HG03354 (cell line): Measurements from ENCODE around the gene MRPL32.

Experiments
- ATAC-seq: cut with Tn5 transposase; IDR thresholded peaks from one replicate; pipeline ENCODE4 v1.9.1; 2021; ENCODE audit warnings: mild to moderate bottlenecking; ENCODE audit not compliant: unreplicated experiment, poor library complexity, severe bottlenecking

The MRPL32 gene

GRCh38 chr7:42924223-42924838 lies 7.8 kb upstream of the MRPL32 start:
- ATAC-seq, result no peak

- ATAC-seq, result no peak
Measured at GRCh38 chr7:42925630-42926029, 6.5 kb upstream of the MRPL32 start.

DNA sequence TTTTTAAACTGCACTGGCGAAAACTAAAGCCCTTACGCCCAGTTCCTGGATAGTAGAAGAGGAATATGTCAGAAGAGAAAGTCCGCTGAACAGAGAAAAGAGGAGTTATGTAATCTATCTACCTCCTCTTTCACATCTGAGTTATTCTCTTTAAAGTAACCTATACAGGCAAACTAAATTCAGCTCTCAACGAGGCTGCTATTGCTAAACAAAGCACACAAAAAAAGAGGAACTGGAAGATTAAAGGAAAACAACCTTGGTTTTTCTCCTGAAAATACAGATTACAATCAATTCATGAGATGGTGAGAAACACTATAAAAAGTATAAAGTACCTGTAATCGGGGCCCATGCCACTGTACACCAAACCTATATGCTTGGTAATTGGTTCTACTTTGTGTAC lies 6.0 kb upstream of the MRPL32 start:
- no peak for ATAC-seq

GRCh38 chr7:42928754-42929153 lies 3.4 kb upstream of the MRPL32 start:
- no peak for ATAC-seq

DNA sequence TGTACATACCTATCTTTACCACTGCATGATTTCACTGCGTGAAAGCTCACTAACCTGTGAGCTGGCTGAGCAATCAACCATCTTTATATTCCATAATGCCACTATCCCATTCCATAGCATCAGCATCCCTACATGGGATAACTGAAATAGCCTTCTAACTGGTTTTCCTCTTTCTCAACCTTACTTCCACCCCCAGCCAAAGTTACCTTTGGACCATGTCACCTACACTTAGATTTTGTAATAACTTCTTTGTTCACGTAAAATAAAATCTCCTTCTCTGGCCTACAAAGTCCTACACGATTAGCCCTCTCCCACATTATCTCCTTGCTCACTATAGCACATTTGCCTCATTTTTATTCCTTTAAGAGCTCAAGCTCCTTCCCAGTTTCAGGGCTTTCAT lies 2.7 kb upstream of the MRPL32 start:
- ATAC-seq, result no peak

GRCh38 chr7:42930889-42931288 lies 1.3 kb upstream of the MRPL32 start:
- ATAC-seq, result no peak

GRCh38 chr7:42931447-42931833 lies 736 bp upstream of the MRPL32 start:
- no peak for ATAC-seq

DNA sequence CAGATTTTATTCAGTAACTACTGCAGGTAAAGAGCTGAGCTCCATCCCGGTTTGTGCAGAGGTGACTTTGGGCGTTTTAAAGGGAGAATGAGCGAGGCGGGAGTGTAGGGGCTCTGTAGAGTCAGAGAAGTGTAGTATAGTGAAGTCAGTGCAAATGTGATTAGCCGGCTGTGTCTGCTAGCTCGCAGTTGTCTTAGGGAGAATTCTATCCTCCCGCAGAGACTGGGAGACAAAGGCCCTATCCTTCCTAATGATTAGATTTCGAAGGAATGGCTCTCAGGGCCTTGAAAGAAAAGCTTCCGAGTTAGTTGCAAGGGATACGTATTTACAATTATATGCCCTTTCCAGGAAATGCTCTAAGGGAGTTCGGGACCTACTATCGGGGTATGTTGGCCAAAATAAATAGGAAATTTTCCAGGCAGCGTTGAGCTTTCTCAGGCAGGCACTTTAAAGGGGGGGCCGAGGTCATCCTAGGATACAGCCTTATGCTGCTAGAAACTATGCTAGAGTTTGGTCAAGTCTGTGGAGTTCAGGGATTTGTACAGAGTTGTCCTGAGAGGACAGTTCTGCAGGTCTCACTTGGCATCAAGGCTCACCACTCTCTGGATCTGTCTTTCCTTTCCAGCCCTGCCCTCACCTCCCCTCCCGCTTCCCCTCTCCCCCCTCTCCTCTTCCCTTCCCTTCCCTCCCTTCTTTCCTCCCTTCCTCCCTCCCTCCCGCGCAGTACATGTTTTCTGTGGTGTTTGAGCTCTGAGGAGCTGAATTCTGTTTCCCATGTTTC lies 825 bp downstream of the MRPL32 start:
- ATAC-seq, result no peak

DNA sequence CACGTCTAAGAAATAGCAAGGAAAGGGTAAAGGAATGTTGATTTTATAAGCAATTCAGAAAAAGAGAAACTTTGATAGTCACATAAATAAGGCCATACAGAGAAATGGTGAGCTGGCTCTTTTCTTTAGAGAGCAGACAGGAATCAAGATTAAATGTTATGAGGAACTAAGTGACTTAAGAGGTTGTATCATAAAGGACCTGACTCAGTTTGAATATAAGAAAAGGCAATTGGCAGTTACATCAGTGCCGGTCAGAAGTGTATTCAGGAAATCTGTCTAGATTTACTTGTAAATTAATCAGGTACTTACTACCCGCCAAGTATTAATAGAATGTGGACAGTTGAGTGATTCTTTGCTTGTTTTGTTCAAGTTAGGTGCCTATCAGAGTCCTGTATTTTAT lies 2.1 kb downstream of the MRPL32 start:
- no peak for ATAC-seq

DNA sequence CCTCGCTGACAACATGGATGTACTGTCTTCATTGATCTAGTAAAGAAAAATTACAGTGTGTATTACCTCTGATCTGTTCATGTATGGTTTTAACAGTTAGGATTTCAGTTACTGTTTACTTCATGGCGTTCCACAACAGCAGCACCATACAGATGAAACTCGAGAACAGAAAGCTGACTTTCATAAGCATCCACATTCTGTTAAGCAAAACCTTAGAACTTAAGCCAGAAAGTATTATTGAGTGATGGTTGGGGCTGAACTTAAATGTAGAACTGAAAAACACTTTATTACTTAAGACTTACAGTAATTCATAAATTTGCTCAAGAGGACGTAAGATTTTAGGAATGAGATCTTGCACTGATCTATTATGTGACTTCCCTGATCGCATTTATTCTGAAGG lies 3.7 kb downstream of the MRPL32 start:
- ATAC-seq, result no peak

DNA sequence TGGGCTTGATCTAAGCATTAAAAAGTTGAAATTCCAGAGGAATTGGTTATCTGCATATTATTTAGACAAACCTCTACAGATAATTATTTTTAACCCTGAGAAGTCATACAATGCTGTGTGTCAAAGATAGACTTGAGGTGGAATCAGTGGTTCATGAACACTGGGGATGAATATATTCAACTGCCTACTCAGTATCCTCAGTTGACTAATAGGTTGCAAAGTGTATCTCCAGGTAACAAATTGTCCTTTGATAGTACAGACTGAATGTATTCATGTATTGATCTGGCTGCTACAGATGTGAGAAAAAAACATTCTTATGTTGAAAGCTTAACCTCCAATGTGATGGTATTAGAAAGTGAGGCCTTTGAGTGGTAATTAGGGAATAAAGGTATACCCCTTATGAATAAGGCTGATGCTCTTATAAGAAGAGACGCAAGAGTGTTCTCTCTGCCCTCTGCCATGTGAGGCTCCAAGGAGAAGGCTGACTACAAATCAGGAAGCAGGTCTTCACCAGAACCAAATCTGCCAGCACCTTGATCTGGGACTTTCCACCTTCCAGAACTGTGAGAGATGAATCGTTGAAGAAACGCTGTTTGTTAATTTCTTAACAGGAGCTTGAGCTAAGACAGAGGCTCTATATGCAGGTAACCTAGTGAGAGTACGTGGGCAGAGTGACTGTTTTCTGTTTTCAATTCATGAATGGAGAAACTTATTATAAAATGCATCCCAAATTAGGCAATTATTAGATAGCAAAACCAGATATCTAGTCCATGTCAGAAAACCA lies 7.5 kb downstream of the MRPL32 start:
- no peak for ATAC-seq

- peak; percentile 64 for ATAC-seq
Measured at GRCh38 chr7:42940985-42941847, 9.0 kb downstream of the MRPL32 start.

DNA sequence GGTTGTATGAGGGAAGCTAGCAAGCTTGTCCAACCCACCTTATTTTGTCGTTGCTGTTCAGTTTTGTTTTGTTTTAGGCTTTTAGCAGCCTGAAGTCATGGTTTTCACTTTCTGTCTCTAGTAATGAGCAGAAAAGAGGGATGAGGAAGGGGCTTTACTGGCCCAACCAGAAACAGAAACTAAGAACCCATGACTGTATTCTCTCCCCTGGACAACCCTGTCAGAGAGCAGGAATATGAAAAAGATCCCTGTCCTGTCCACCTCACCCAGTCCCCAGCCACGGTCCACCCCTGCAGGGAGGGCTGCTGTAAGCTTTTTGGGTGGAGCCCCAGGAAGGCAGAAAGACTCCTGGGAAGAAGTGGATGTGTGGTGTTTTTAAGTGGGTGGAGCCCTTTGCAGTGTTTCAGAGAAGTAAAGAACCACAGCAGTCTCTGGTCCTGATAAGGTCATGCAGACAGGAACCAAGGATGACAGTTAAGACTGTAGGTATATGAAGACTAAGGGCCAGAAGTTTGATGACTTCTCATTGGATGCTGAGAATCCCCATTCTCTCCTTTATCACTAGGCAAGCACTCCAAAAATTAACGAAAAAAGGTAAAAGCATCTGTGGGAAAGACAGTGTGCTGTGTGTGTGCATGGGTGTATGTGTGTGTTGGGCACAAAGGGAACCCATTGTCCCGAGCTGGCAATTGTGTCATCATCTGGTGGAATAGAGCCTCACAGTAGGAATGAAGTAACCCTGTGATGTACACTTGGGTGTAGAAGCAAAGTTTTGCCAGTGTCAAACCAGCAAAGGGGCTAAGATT lies 13.8 kb downstream of the MRPL32 start:
- peak; percentile 58 for ATAC-seq

DNA sequence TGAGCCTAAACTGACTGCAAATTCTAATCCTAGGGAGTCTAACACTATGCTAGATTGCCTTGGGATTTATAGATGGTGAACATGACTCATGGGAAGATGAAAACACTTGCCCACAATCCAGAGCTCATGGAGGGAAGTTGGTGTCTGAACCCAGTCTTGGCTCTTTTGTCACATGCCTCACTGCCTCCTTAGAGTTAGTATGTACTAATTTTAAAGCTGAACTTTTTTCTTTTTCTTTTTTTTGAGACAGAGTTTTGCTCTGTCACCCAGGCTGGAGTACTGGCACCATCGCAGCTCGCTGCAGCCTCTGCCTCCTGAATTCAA lies 14.4 kb downstream of the MRPL32 start:
- no peak for ATAC-seq

DNA sequence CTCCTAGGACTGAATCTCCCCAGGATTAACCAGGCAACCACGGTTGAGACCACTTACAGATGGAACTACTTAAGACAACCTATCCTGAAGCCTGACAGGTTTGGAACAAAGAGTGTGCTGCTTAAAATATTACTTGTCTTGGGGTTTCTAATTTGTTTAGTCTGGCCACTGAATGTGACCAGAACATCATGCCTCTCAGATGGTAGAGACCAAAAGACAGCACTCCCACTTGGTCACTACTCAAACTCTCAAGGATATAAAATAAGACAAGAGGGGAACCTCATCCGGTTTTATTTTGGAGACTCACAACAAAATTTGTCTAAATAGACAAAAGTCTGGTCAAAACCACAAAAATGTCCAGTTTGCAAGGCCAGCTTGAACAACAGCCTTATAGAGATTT lies 15.3 kb downstream of the MRPL32 start:
- ATAC-seq, result no peak

GRCh38 chr7:42950417-42950816 lies 18.2 kb downstream of the MRPL32 start:
- ATAC-seq, result no peak

DNA sequence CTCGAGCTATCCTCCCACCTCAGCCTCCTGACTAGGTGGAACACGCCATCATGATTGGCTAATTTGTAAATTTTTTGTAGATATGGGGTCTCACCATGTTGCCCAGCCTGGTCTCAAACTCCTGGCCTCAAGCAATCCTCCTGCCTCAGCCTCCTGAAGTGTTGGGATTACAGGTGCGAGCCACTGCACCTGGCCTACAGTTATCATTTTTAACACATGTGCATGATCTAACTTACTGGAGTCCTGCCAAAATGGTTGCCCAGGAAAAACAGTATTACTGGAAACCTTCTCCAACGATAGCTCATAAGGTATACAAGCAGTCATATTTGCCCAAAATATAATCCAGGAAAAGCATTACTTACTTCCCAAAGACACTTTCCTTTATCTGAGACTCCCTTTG lies 20.2 kb downstream of the MRPL32 start:
- ATAC-seq, result no peak

GRCh38 chr7:42953994-42954393 lies 21.8 kb downstream of the MRPL32 start:
- ATAC-seq, result no peak

DNA sequence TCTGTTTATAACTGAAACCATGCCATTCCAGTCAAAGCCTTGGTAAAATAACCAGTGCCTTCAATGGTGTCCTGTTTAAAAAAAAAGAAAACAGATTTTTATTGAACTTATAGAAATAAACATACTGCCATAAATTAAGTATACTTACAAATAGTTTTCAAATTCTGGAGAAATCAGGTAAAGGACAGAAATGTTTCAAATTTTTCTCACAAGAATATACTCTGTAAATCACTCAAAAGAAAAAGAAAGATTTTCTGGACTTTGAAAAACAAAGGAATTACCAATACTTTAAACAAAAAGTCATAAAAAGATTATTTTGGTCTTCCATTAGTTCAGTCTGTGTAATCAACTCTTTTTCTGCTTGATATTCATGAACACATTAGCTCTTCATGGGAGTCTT lies 23.9 kb downstream of the MRPL32 start:
- no peak for ATAC-seq
